ENCODE data around the gene TMEM117. TPM values are rescaled to one million over a fixed set of nuclear protein-coding genes. Genes with fewer than 3 reads are reported as not detected.
"Not testable (repeated sequence)": the region's sequence is repeated elsewhere in the genome, so short reads cannot be mapped to it uniquely, and the experiment has no call there.

Gene TMEM117
- total RNA-seq, 2 experiments from 2014 or later = 0.77 to 0.79 TPM

GRCh38 chr12:43847425-43848225, 11.7 kb downstream of the TMEM117 start:
- H3K36me3 Mint-ChIP-seq (ENCODE audit: low read depth); POLR2A ChIA-PET; H3K27me3 Mint-ChIP-seq; CTCF ChIA-PET; H3K4me1 Mint-ChIP-seq; DNase-seq; H3K27ac Mint-ChIP-seq; H3K4me3 Mint-ChIP-seq: not testable (repeated sequence)
- peaks cover 12% of the 10 kb centered on the region for H3K9me3 Mint-ChIP-seq

DNA sequence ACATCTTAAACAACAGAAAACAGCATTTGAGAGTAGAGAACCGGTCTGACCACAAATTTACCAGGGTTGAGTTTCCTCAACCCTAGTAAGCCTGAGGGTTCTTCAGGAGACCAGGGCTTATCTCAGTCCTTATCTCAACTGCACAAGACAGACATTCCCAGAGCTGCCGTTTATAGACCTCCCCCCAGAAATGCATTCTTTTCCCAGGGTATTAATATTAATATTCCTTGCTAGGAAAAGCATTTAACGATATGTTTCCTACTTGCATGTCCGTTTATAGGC, 12.3 kb downstream of the TMEM117 start:
- Mint-ChIP-seq H3K27me3 (no peaks in the 10 kb centered on the region), H3K4me3 (no peak overlapping the region), H3K36me3 (ENCODE audit: low read depth) (peaks cover 2% of the 10 kb centered on the region), H3K9me3 (peaks cover 12% of the 10 kb centered on the region), H3K27ac (no peak overlapping the region), H3K4me1 (peaks cover 1% of the 10 kb centered on the region)
- no peak for DNase-seq
- ChIA-PET CTCF (no interaction called here), POLR2A (no interaction called here)

DNA sequence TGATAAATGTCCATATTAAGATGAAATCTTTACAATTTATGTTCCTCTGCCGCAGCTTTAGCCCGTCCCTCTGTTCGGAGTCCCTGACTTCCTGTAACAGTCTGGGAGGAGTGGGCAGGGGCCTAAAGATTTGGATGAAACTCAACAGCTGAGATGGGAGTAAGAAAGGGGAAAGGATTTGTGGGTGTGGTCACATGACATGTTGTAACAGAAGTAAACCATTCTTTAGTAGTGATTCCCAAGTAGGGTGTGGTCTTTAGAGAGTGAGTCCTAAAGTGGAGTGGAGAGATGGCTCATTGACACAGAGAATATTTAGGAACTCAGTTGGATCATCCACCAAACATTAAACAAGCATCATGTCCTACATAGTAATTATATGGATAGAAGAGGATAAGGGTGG, 12.9 kb downstream of the TMEM117 start:
- Mint-ChIP-seq H3K27me3 (no peaks in the 10 kb centered on the region), H3K36me3 (ENCODE audit: low read depth) (peaks cover 2% of the 10 kb centered on the region), H3K4me3 (no peak overlapping the region), H3K9me3 (peaks cover 12% of the 10 kb centered on the region), H3K4me1 (peaks cover 1% of the 10 kb centered on the region), H3K27ac (no peak overlapping the region)
- ChIA-PET CTCF (interaction anchor here (1.1 kb wide), 1 partner anchor 31 kb away, joined by 3 read pairs; no protein-coding TSS in a partner anchor), POLR2A (no interaction called here)
- DNase-seq = no peak

GRCh38 chr12:43852744-43853143, 16.9 kb downstream of the TMEM117 start:
- ChIA-PET POLR2A (no interaction called here), CTCF (interaction anchor here (0.8 kb wide), 1 partner anchor 17 kb away, joined by 4 read pairs; the partner anchor contains the start of gene TMEM117)
- no peak overlapping the region for H3K27ac Mint-ChIP-seq
- H3K36me3 Mint-ChIP-seq (ENCODE audit: low read depth) = no peaks in the 10 kb centered on the region
- H3K9me3 Mint-ChIP-seq = peaks cover 2% of the 10 kb centered on the region
- H3K4me3 Mint-ChIP-seq = no peak overlapping the region
- no peak for DNase-seq
- no peaks in the 10 kb centered on the region for H3K27me3 Mint-ChIP-seq
- no peaks in the 10 kb centered on the region for H3K4me1 Mint-ChIP-seq

GRCh38 chr12:43856972-43857371, 21.1 kb downstream of the TMEM117 start:
- Mint-ChIP-seq H3K27me3 (no peaks in the 10 kb centered on the region), H3K36me3 (ENCODE audit: low read depth) (no peaks in the 10 kb centered on the region), H3K27ac (no peak overlapping the region), H3K4me1 (no peaks in the 10 kb centered on the region), H3K4me3 (no peak overlapping the region), H3K9me3 (no peaks in the 10 kb centered on the region)
- ChIA-PET POLR2A (no interaction called here), CTCF (no interaction called here)
- DNase-seq = no peak

- POLR2A ChIA-PET = no interaction called here
- Mint-ChIP-seq H3K4me3 (no peak overlapping the region), H3K36me3 (ENCODE audit: low read depth) (no peaks in the 10 kb centered on the region), H3K27ac (no peak overlapping the region), H3K9me3 (no peaks in the 10 kb centered on the region), H3K4me1 (no peaks in the 10 kb centered on the region), H3K27me3 (no peaks in the 10 kb centered on the region)
- DNase-seq = no peak
- CTCF ChIA-PET = no interaction called here
These were observed 22.2 kb downstream of the TMEM117 start for GRCh38 chr12:43858096-43858495.

DNA sequence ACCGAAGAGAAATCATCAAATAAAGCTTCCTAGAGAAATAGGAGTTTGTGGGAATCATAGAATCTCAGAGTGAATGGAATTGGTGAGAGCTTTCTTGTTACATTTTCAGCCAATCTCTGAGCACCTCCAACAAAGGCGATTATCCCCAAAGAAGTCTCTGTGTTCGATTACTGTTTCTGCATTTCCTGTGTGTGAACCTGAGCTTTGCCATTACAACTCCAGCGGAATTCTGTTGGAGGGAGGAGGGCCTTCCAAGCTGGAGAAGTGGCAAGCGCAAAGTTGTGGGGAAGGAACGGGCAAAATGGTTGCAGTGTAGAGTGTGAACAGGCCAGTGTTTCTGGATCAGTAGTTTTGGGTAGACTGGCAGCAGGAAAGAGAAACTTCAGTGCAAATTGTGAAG, 23.1 kb downstream of the TMEM117 start:
- ChIA-PET CTCF (interaction anchor here (1.0 kb wide), 1 partner anchor 41 kb away, joined by 3 read pairs; no protein-coding TSS in a partner anchor), POLR2A (no interaction called here)
- H3K9me3 Mint-ChIP-seq = no peaks in the 10 kb centered on the region
- H3K4me1 Mint-ChIP-seq = no peaks in the 10 kb centered on the region
- H3K27me3 Mint-ChIP-seq = no peaks in the 10 kb centered on the region
- DNase-seq = no peak
- H3K27ac Mint-ChIP-seq = no peak overlapping the region
- H3K4me3 Mint-ChIP-seq = no peak overlapping the region
- no peaks in the 10 kb centered on the region for H3K36me3 Mint-ChIP-seq (ENCODE audit: low read depth)

DNA sequence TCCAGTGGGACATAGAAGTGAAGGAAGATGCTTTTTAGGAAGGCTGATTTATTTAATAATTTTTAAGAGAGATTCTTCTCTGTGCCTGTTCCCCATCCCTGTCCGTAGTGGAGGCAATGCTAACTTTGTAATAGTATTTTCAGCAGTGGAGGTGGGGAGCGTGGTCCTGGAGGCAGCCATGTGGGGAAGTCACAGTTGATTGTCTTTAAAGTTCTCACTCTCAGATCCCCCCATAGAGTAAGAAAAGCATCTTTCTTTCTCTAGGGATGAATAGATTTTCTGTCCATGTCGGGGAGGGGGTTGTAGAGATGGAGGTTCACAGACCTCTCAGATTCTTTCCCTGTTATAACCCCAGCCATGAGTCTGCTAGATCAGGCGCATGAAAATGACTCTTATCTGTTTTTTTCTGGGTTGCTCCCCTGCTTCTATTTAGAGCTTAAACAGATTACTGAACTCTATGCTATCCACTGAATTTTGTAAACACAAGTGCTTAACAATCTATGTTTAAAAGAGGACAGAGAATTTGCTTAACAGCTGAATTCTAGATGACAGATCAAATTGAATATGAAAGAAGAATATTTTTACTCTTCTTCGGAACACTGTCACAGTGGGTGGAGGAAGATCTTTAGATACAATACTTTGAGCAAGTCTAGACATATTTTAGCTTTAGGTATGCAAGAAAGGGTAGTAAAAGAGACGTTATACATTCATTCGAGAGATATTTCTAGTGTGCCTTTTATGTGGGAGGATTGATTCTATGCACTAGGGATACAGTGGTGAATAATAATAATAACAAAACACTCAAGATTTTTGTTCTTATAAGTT, 25.3 kb downstream of the TMEM117 start:
- no peaks in the 10 kb centered on the region for H3K4me1 Mint-ChIP-seq
- H3K4me3 Mint-ChIP-seq = no peak overlapping the region
- no peaks in the 10 kb centered on the region for H3K36me3 Mint-ChIP-seq (ENCODE audit: low read depth)
- ChIA-PET POLR2A (no interaction called here), CTCF (no interaction called here)
- no peak for DNase-seq
- no peaks in the 10 kb centered on the region for H3K9me3 Mint-ChIP-seq
- no peaks in the 10 kb centered on the region for H3K27me3 Mint-ChIP-seq
- no peak overlapping the region for H3K27ac Mint-ChIP-seq

- no peaks in the 10 kb centered on the region for H3K27me3 Mint-ChIP-seq
- no peak overlapping the region for H3K4me3 Mint-ChIP-seq
- no peaks in the 10 kb centered on the region for H3K9me3 Mint-ChIP-seq
- no peak for DNase-seq
- no peaks in the 10 kb centered on the region for H3K4me1 Mint-ChIP-seq
- no peak overlapping the region for H3K27ac Mint-ChIP-seq
- ChIA-PET POLR2A (no interaction called here), CTCF (no interaction called here)
- no peaks in the 10 kb centered on the region for H3K36me3 Mint-ChIP-seq (ENCODE audit: low read depth)
These were observed 25.9 kb downstream of the TMEM117 start for GRCh38 chr12:43861840-43862150.

- H3K27ac Mint-ChIP-seq = no peak overlapping the region
- H3K27me3 Mint-ChIP-seq = no peaks in the 10 kb centered on the region
- no peak for DNase-seq
- no peaks in the 10 kb centered on the region for H3K9me3 Mint-ChIP-seq
- H3K4me3 Mint-ChIP-seq = no peak overlapping the region
- POLR2A ChIA-PET = no interaction called here
- H3K4me1 Mint-ChIP-seq = no peaks in the 10 kb centered on the region
- no peaks in the 10 kb centered on the region for H3K36me3 Mint-ChIP-seq (ENCODE audit: low read depth)
- CTCF ChIA-PET = no interaction called here
These were observed 28.0 kb downstream of the TMEM117 start for GRCh38 chr12:43863770-43864366.

GRCh38 chr12:43864557-43864956, 28.7 kb downstream of the TMEM117 start:
- H3K36me3 Mint-ChIP-seq (ENCODE audit: low read depth); H3K4me3 Mint-ChIP-seq; CTCF ChIA-PET; H3K27ac Mint-ChIP-seq; H3K27me3 Mint-ChIP-seq; H3K9me3 Mint-ChIP-seq; H3K4me1 Mint-ChIP-seq; DNase-seq: not testable (repeated sequence)
- POLR2A ChIA-PET = interaction anchor here (0.6 kb wide), 1 partner anchor 192 kb away, joined by 3 read pairs; no protein-coding TSS in a partner anchor

- ChIA-PET CTCF (interaction anchor here (1.6 kb wide), 1 partner anchor 13 kb away, joined by 3 read pairs; no protein-coding TSS in a partner anchor), POLR2A (no interaction called here)
- no peak for DNase-seq
- H3K9me3 Mint-ChIP-seq = no peaks in the 10 kb centered on the region
- no peak overlapping the region for H3K27ac Mint-ChIP-seq
- H3K4me1 Mint-ChIP-seq = no peaks in the 10 kb centered on the region
- H3K27me3 Mint-ChIP-seq = no peaks in the 10 kb centered on the region
- no peaks in the 10 kb centered on the region for H3K36me3 Mint-ChIP-seq (ENCODE audit: low read depth)
- no peak overlapping the region for H3K4me3 Mint-ChIP-seq
These were observed 33.3 kb downstream of the TMEM117 start for GRCh38 chr12:43869184-43869583.

DNA sequence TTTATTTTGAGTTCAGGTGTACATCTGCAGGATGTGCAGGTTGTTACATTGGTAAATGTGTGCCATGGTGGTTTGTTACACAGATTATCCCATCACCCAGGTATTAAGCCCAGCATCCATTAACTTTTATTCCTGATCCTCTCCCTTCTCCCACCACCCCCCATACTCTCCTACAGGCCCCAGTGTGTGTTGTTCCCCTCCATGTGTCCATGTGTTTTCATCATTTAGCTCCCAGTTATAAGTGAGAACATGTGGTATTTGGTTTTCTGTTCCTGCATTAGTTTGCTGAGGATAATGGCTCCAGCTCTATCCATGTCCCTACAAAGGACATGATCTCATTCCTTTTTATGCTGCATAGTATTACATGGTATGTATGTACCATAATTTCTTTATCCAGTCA, 33.9 kb downstream of the TMEM117 start:
- H3K27ac Mint-ChIP-seq; POLR2A ChIA-PET; H3K4me1 Mint-ChIP-seq; DNase-seq; H3K4me3 Mint-ChIP-seq; H3K36me3 Mint-ChIP-seq (ENCODE audit: low read depth); H3K9me3 Mint-ChIP-seq; H3K27me3 Mint-ChIP-seq: not testable (repeated sequence)
- CTCF ChIA-PET = interaction anchor here (0.7 kb wide), 1 partner anchor 1805 kb away, joined by 3 read pairs; no protein-coding TSS in a partner anchor

All from activated CD4-positive, alpha-beta T cell treated with anti-CD3 and anti-CD28 coated beads, Interleukin-2, amount 10 ng/mL, durations not matched to agents 7 days and 5 days (primary cell).